Activated CD8-positive, alpha-beta T cell treated with anti-CD3 and anti-CD28 coated beads for 36 hours (primary cell): ENCODE results near the gene NIM1K. TPM values are rescaled to one million over a fixed set of nuclear protein-coding genes. Genes with fewer than 3 reads are reported as not detected.

Experiments used
- ATAC-seq: fragments of 200-7000 bp; cut with Tn5 transposase; one replicate; pipeline ENCODE4 v1.10.0; 2021; ENCODE audit warnings: mild to moderate bottlenecking, moderate library complexity
- CTCF ChIA-PET: fragments of 350-600 bp; sonication (Branson Sonifier 250); formaldehyde crosslinking; loops from one replicate; lab custom pipeline; 2021; ENCODE audit warnings: antibody characterized with exemption; lab: Charles Lee
- POLR2A ChIA-PET: fragments of 350-600 bp; sonication (Branson Sonifier 250); formaldehyde crosslinking; loops from one replicate; lab custom pipeline; 2021; ENCODE audit warnings: antibody characterized with exemption; lab: Charles Lee
- DNase-seq: peaks from one replicate; pipeline ENCODE4 v3.0.0-alpha.2; 2020
- H3K27ac Mint-ChIP-seq: one replicate; pipeline ENCODE4 v1.8.0; 2021; ENCODE audit warnings: mild to moderate bottlenecking, mixed read lengths
- H3K27me3 Mint-ChIP-seq: one replicate; pipeline ENCODE4 v1.8.0; 2021; ENCODE audit warnings: mixed read lengths
- H3K36me3 Mint-ChIP-seq: one replicate; pipeline ENCODE4 v1.8.0; 2021; ENCODE audit warnings: low read depth, mixed read lengths
- H3K4me1 Mint-ChIP-seq: one replicate; pipeline ENCODE4 v1.8.0; 2021; ENCODE audit warnings: low read depth, mixed read lengths
- H3K4me3 Mint-ChIP-seq: one replicate; pipeline ENCODE4 v1.8.0; 2021; ENCODE audit warnings: mild to moderate bottlenecking, moderate library complexity, mixed read lengths
- H3K9me3 Mint-ChIP-seq: one replicate; pipeline ENCODE4 v1.8.0; 2021; ENCODE audit warnings: mixed read lengths
- CTCF ChIP-seq: fragments of 200-600 bp; IDR thresholded peaks from one replicate; pipeline ENCODE4 v1.8.0; 2022; ENCODE audit warnings: antibody characterized with exemption, mild to moderate bottlenecking
- intact Hi-C: fragments of 100-400 bp; cut with micrococcal nuclease; formaldehyde crosslinking; loops from one replicate; pipeline ENCODE4 v1.10.0; 2022
- total RNA-seq, 2 experiments: library from RNA; stranded (reverse); gene quantifications; one replicate each; pipeline ENCODE4 v1.2.3, GENCODE V29; 2021

Gene NIM1K
- total RNA-seq, 2 experiments from 2014 or later: 2.1 to 3.2 TPM

GRCh38 chr5:43298443-43298842, 106.4 kb downstream of the NIM1K start:
- no peak for ATAC-seq
- POLR2A ChIA-PET: interaction anchor here (1.9 kb wide), 1 partner anchor 15 kb away, joined by 10 read pairs; the partner anchor contains the start of gene HMGCS1
- no peak for DNase-seq

GRCh38 chr5:43300112-43300511, 108.1 kb downstream of the NIM1K start:
- H3K4me3 Mint-ChIP-seq: no peak overlapping the region
- H3K27me3 Mint-ChIP-seq: no peaks in the 10 kb centered on the region
- ATAC-seq (no peak), DNase-seq (no peak)
- ChIA-PET CTCF (interaction anchor here (0.9 to 1.0 kb wide), 2 partner anchors 12 to 89 kb away, joined by 3 read pairs; no protein-coding TSS in a partner anchor), POLR2A (no interaction called here)
- H3K36me3 Mint-ChIP-seq: peaks cover 67% of the 10 kb centered on the region
- H3K27ac Mint-ChIP-seq: no peak overlapping the region
- peaks cover 41% of the 10 kb centered on the region for H3K4me1 Mint-ChIP-seq
- intact Hi-C loops: loop anchor here (10.0 kb wide), 1 partner anchor 105 kb away; the partner anchor contains the start of gene NIM1K
- TF ChIP-seq CTCF: no peak
- H3K9me3 Mint-ChIP-seq: no peaks in the 10 kb centered on the region

More at GRCh38 chr5:43298443-43298842, 106.4 kb downstream of the NIM1K start:
- Mint-ChIP-seq H3K27me3 (no peaks in the 10 kb centered on the region), H3K36me3 (peaks cover 67% of the 10 kb centered on the region), H3K27ac (no peak overlapping the region), H3K4me1 (peaks cover 26% of the 10 kb centered on the region), H3K9me3 (no peaks in the 10 kb centered on the region), H3K4me3 (no peak overlapping the region)
- no peak for TF ChIP-seq CTCF
- intact Hi-C loops: no loop called here
- CTCF ChIA-PET: interaction anchor here (1.8 kb wide), 1 partner anchor 91 kb away, joined by 5 read pairs; no protein-coding TSS in a partner anchor

- no peak overlapping the region for H3K27ac Mint-ChIP-seq
- no peak for DNase-seq
- no peaks in the 10 kb centered on the region for H3K9me3 Mint-ChIP-seq
- no peak for ATAC-seq
- H3K27me3 Mint-ChIP-seq: no peaks in the 10 kb centered on the region
- POLR2A ChIA-PET: interaction anchor here (1.5 to 1.6 kb wide), 2 partner anchors 10 to 13 kb away, joined by 3 to 4 read pairs; no protein-coding TSS in a partner anchor
- peaks cover 50% of the 10 kb centered on the region for H3K4me1 Mint-ChIP-seq
- intact Hi-C loops: loop anchor here (10.0 kb wide), 1 partner anchor 107 kb away; the partner anchor contains the start of gene NIM1K
- CTCF ChIA-PET: no interaction called here
- H3K36me3 Mint-ChIP-seq: peaks cover 65% of the 10 kb centered on the region
- H3K4me3 Mint-ChIP-seq: no peak overlapping the region
- TF ChIP-seq CTCF: no peak
These were observed 109.6 kb downstream of the NIM1K start for GRCh38 chr5:43301653-43302091.

- CTCF ChIA-PET: interaction anchor here (0.8 to 2.2 kb wide), 2 partner anchors 11 to 87 kb away, joined by 3 to 12 read pairs; partner anchors contain the start of gene HMGCS1
- Mint-ChIP-seq H3K36me3 (peaks cover 62% of the 10 kb centered on the region), H3K4me1 (peaks cover 54% of the 10 kb centered on the region), H3K4me3 (no peak overlapping the region), H3K9me3 (no peaks in the 10 kb centered on the region), H3K27me3 (no peaks in the 10 kb centered on the region), H3K27ac (peak overlapping the region; percentile 40)
- no peak for DNase-seq
- no peak for ATAC-seq
- TF ChIP-seq CTCF: no peak
- POLR2A ChIA-PET: interaction anchor here (1.5 to 1.6 kb wide), 2 partner anchors 11 to 12 kb away, joined by 3 to 4 read pairs; no protein-coding TSS in a partner anchor
- intact Hi-C loops: loop anchor here (10.0 kb wide), 1 partner anchor 108 kb away; the partner anchor contains the start of gene NIM1K
These were observed 110.5 kb downstream of the NIM1K start for GRCh38 chr5:43302481-43302880.

- no peak for TF ChIP-seq CTCF
- Mint-ChIP-seq H3K4me1 (peaks cover 60% of the 10 kb centered on the region), H3K36me3 (peaks cover 60% of the 10 kb centered on the region), H3K4me3 (no peak overlapping the region), H3K27ac (peak overlapping the region; percentile 86), H3K27me3 (no peaks in the 10 kb centered on the region), H3K9me3 (no peaks in the 10 kb centered on the region)
- POLR2A ChIA-PET: interaction anchor here (0.9 to 1.5 kb wide), 3 partner anchors 11 to 182 kb away, joined by 3 to 4 read pairs (median 3); no protein-coding TSS in a partner anchor
- CTCF ChIA-PET: interaction anchor here (0.8 to 2.2 kb wide), 3 partner anchors 10 to 87 kb away, joined by 3 to 12 read pairs (median 3); partner anchors contain the start of gene HMGCS1
- intact Hi-C loops: loop anchor here (10.0 kb wide), 1 partner anchor 108 kb away; the partner anchor contains the start of gene NIM1K
- ATAC-seq (no peak), DNase-seq (no peak)
These were observed 111.2 kb downstream of the NIM1K start for GRCh38 chr5:43303242-43303641.
